Ovary (tissue), 9 donors: ENCODE results near the gene PTPN14. TPM values are rescaled to one million over a fixed set of nuclear protein-coding genes. Genes with fewer than 3 reads are reported as not detected.

Experiments used
- DNase-seq, 5 donors: peaks; one replicate each; pipeline ENCODE4 v3.0.0-alpha.2; 2019 to 2020
- H3K27ac ChIP-seq, 2 donors: fragments of 200-600 bp; one replicate each; pipeline versions ENCODE4 v1.5.1 to v1.8.0; 2019 to 2022
- H3K27me3 ChIP-seq: fragments of 200-600 bp; one replicate; pipeline ENCODE4 v1.8.0; 2022
- H3K36me3 ChIP-seq: fragments of 200-600 bp; sonication (generic); one replicate; pipeline ENCODE4 v1.5.1; 2019
- H3K4me1 ChIP-seq: one replicate; pipeline ENCODE4 v1.8.1; 2013; ENCODE audit warnings: mild to moderate bottlenecking, moderate library complexity; ENCODE audit not compliant: insufficient read depth
- H3K4me3 ChIP-seq: fragments of 200-600 bp; sonication (generic); one replicate; pipeline ENCODE4 v1.5.1; 2017
- H3K9me3 ChIP-seq, 2 donors: fragments of 200-600 bp in 1 of 2; sonication (generic) in 1 of 2; one replicate each; pipeline versions ENCODE4 v1.5.1 to v1.8.1; 2013 to 2019; ENCODE audit warnings: mild to moderate bottlenecking in 1 of 2, moderate library complexity in 1 of 2
- CTCF ChIP-seq, 3 donors: fragments of 450-650 bp in 2 of 3; fragments of 200-600 bp in 1 of 3; IDR thresholded peaks; one replicate each; pipeline versions ENCODE4 v1.5.1 to v1.8.0; 2016 to 2022; ENCODE audit warnings: antibody characterized with exemption in 3 of 3, mild to moderate bottlenecking in 1 of 3
- EP300 ChIP-seq: sonication (generic); formaldehyde crosslinking; IDR thresholded peaks from one replicate; pipeline ENCODE4 v1.6.1; 2017; ENCODE audit warnings: antibody characterized with exemption
- POLR2A ChIP-seq: fragments of 450-650 bp; IDR thresholded peaks from one replicate; pipeline ENCODE4 v1.6.1; 2017; ENCODE audit warnings: antibody characterized with exemption, mild to moderate bottlenecking, moderate library complexity
- WGBS, 3 donors: extraction: QIAGEN DNeasy Blood & Tissue Kit in 1 of 3; methylation state at CpG; one replicate each; pipeline versions ENCODE4 v1.1.5 to v1.1.7; 2013 to 2017; 5-methylcytosine and 5-hydroxymethylcytosine counted together
- intact Hi-C, 4 donors: fragments of 100-400 bp; cut with DNase I; formaldehyde crosslinking; loops; one replicate each; pipeline versions ENCODE4 v1.11.0 to v1.15.1; 2022 to 2023
- polyA plus RNA-seq, 2 donors: library from polyadenylated mRNA; stranded (reverse); fragments of 200-250 nt in 1 of 2; fragments of 350-450 nt in 1 of 2; fragmentation: Illumina TruSeq in 1 of 2; extraction: RNeasy Lipid Tissue Mini Kit (QIAGEN cat#74804) in 1 of 2; gene quantifications; one replicate each; pipeline ENCODE4 v1.2.3, GENCODE V29; 2013 to 2014
- total RNA-seq, 7 donors: library from RNA; depleted of rRNA in 2 of 7; stranded (reverse); fragments of >200 nt in 2 of 7; fragmentation: NEBNext Ultra II Directional in 3 of 7; extraction: Animal tissue kit (Norgen Biotek cat#: 25700) in 3 of 7; gene quantifications; one replicate each; pipeline versions ENCODE4 v1.1.0 to v1.2.4, GENCODE V29; 2016 to 2023
- donor health status: DM: no; HTN: no; CAD: no; lungs with moderate emphysema.
- donor health status: DM: no; HTN: no; CAD: no.
- donor health status: Bipolar disorder and iron deficiency.
- donor health status: DM: yes; HTN: yes; CAD: no.
- donor health status: DM: no; HTN: no; CAD: no.
- donor health status: DM: yes; HTN: yes; CAD: no.

PTPN14 gene
- total and polyA plus RNA-seq, 9 donors, result 7.6 to 68.9 (median 41.1) TPM

DNA sequence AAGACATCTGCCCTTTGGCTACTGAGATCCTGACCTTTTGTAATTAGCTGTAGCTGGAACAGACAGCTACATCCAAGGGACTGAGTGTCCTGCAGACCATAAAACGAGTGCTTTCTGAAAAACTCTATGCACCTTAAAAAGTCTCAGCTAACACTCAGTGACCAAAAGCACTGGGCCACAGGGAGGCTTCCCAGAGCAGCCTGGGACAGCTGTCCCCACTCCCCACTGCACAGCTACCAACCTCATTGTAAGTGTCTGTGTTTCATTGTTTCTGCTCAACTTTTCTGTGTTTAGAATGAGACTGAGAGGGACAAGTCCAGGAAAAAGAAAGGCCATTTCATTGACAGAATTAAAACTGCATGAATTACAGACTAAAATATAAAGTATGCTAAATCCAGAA lies 189.8 kb downstream of the PTPN14 start:
- Histone ChIP-seq H3K27ac (no peak overlapping the region), H3K9me3 (no peaks in the 10 kb centered on the region), H3K4me1 (no peaks in the 10 kb centered on the region), H3K4me3 (no peak overlapping the region), H3K36me3 (no peaks in the 10 kb centered on the region), H3K27me3 (no peaks in the 10 kb centered on the region)
- intact Hi-C loops, result no loop called here
- TF ChIP-seq EP300 (no peak), POLR2A (no peak), CTCF (IDR thresholded peaks at IDR 0.05) (no peak)
- WGBS, 3 donors, result 40 to 61% (median 55%) methylated on average over 1 of the region's 1 CpG
- DNase-seq, result no peak

DNA sequence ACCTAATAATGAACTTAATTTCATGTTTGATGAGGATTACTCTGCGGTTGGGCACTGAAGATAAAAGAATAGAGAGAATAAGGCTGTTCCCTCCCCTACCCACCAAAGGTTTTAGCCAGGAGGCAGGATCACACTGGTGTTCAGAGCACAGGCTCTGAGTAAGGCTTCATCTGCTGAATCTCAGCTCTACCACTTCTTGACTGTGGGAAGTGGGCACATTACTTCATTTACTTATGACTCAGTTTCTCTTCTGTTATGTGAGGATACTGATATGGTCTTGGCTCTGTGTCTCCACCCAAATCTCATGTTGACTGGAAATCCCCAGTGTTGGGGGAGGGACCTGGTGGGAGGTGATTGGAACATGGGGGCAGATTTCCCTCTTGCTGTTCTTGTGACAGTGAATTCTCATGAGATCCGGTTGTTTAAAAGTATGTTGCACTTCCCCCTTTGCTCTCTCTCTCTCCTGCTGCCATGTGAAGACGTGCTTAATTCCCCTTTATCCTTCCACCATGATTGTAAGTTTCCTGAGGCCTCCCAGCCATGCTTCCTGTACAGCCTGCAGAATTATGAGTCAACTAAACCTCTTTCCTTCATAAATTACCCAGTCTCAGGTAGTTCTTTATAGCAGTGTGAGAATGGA lies 190.8 kb downstream of the PTPN14 start:
- no peak overlapping the region for H3K4me3 ChIP-seq
- WGBS, 3 donors, result 84 to 87% (median 85%) methylated on average over 3 of the region's 3 CpGs

DNA sequence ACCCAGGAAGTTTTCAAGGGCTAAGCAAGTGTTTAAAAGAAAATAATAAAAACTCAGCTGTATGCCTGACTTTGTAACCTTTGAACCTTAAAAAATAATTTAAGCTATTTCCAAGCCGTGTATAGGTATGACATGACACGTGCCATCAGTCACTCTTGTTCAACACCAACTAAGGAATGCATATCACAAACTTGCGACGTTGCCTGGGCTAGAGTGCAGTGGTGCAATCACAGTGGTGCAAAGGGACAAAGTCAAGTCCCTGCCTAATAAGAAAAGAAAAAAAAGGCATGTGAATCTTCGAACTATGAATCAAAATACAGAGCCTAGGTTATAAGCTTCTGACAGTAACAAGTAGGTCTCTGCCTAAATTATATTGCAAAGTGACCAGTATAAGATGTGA lies 191.3 kb downstream of the PTPN14 start:
- Histone ChIP-seq H3K4me3 (no peak overlapping the region), H3K9me3 (no peaks in the 10 kb centered on the region), H3K27me3 (no peaks in the 10 kb centered on the region), H3K4me1 (no peaks in the 10 kb centered on the region), H3K27ac (no peak overlapping the region), H3K36me3 (no peaks in the 10 kb centered on the region)
- DNase-seq, result no peak
- 88 to 93% (median 90%) methylated on average over 5 of the region's 5 CpGs for WGBS, 3 donors
- intact Hi-C loops, result no loop called here
- no peak for TF ChIP-seq POLR2A
- TF ChIP-seq CTCF (IDR thresholded peaks at IDR 0.05), result no peak
- TF ChIP-seq EP300, result no peak

More for the DNA sequence above, 190.8 kb downstream of the PTPN14 start:
- TF ChIP-seq POLR2A (no peak), EP300 (no peak), CTCF (IDR thresholded peaks at IDR 0.05) (no peak)
- intact Hi-C loops, result no loop called here
- DNase-seq, result no peak
- H3K9me3 ChIP-seq, result no peaks in the 10 kb centered on the region
- no peaks in the 10 kb centered on the region for H3K36me3 ChIP-seq
- no peaks in the 10 kb centered on the region for H3K4me1 ChIP-seq
- no peaks in the 10 kb centered on the region for H3K27me3 ChIP-seq
- no peak overlapping the region for H3K27ac ChIP-seq

DNA sequence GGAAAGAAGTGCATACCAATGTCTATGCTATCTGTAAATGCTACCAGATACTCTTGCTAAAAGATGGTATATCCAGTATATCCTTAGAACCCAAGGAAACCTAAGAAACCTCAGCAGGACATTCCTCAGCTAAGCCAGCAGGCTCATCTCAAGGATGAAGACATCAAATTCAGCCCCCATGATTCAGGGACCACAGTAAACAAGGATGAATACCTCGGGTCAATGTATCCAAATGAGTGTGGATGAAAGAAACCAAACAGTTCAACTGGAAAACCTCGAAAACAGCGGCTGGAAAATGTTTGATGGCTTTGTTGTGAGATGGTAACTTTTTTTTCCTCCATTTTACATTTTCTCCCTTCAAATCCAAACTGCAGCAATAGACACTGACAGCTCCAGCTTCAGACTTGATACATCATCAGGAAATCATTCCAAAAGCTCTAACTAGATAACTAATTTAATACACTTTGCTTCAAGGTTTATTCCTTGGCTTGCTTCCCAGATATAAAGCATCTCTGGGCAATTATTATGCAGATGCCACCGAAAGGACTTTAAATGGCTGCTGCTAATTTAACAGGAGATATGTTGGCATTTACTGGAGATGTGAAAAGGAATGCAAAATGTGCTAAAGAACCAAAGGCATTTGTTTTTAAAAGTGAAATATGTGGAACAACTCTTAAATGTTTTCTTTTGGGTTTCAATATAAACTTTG lies 196.8 kb downstream of the PTPN14 start:
- no peak for DNase-seq
- no peaks in the 10 kb centered on the region for H3K36me3 ChIP-seq
- no peaks in the 10 kb centered on the region for H3K27me3 ChIP-seq
- H3K4me3 ChIP-seq, result no peak overlapping the region
- intact Hi-C loops, result no loop called here
- TF ChIP-seq EP300 (no peak), POLR2A (no peak), CTCF (IDR thresholded peaks at IDR 0.05) (no peak)
- 18 to 52% (median 23%) methylated on average over 4 of the region's 4 CpGs for WGBS, 3 donors
- H3K9me3 ChIP-seq, result no peaks in the 10 kb centered on the region
- no peak overlapping the region for H3K27ac ChIP-seq
- H3K4me1 ChIP-seq, result peaks cover 1% of the 10 kb centered on the region
